ENCODE measurements around the gene HCFC1R1.

DNA sequence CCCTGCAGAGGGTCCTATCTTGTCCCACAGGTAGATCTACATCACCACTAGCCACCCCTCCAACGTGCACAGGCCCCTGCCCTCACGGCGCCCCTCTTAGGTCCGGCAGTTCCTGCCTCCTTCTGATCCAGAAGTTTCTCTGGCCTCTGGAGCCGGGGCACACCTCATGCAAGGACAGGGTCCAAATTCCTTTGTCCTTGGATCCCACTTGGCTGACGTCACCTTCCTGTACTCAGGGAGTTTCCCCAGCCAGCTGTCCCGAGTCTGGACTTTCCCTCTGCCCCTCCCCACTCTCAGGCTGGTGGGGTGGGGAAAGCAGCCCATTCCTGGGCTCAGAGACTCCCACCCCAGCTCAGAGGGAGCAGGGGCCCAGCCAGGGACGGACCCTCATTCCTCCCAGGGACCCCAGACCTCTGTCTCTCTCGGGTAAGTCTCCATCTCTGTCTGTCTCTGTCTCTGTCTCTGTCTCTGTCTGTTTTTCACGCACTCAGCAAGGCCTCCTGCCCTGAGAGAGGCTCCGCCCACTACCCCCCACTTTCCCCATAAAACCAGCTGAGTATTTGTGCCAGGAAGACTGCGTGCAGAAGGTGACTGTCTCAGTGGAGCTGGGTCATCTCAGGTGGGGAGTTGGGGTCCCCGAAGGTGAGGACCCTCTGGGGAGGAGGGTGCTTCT is 41.5 kb upstream of the HCFC1R1 start, which contains the start of gene IL32:
- TF ChIP-seq ELF1 (IDR thresholded peaks at IDR 0.05; ENCODE audit: borderline replicate concordance, low read depth) (no peak), POLR2AphosphoS5 (IDR thresholded peaks at IDR 0.05; ENCODE audit: low read depth, low read length) (no peak), POLR2A (IDR thresholded peaks at IDR 0.05; ENCODE audit: borderline replicate concordance, extremely low read depth, insufficient read depth, insufficient read length) (no peak), EGR1 (IDR thresholded peaks at IDR 0.05; ENCODE audit: low read depth) (no peak), YY1 (IDR thresholded peaks at IDR 0.05; ENCODE audit: extremely low read depth, insufficient replicate concordance, low read depth, low read length) (no peak), JUND (IDR thresholded peaks at IDR 0.05) (no peak)
- TF ChIP-seq, protein P1, sequence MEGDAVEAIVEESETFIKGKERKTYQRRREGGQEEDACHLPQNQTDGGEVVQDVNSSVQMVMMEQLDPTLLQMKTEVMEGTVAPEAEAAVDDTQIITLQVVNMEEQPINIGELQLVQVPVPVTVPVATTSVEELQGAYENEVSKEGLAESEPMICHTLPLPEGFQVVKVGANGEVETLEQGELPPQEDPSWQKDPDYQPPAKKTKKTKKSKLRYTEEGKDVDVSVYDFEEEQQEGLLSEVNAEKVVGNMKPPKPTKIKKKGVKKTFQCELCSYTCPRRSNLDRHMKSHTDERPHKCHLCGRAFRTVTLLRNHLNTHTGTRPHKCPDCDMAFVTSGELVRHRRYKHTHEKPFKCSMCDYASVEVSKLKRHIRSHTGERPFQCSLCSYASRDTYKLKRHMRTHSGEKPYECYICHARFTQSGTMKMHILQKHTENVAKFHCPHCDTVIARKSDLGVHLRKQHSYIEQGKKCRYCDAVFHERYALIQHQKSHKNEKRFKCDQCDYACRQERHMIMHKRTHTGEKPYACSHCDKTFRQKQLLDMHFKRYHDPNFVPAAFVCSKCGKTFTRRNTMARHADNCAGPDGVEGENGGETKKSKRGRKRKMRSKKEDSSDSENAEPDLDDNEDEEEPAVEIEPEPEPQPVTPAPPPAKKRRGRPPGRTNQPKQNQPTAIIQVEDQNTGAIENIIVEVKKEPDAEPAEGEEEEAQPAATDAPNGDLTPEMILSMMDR (IDR thresholded peaks at IDR 0.05 in 2 of 3, conservative IDR thresholded peaks at IDR 0.05 in 1 of 3; ENCODE audit: borderline replicate concordance in 1 of 3, insufficient read depth in 1 of 3, low read depth in 2 of 3, low read length in 2 of 3), result no peak

Data from HCT116 (cell line).